HG03139 (cell line): ENCODE measurements around the gene MUC12.
"Not testable (repeated sequence)": the region's sequence is repeated elsewhere in the genome, so short reads cannot be mapped to it uniquely, and the experiment has no call there.

Experiments
- ATAC-seq: cut with Tn5 transposase; IDR thresholded peaks from one replicate; pipeline ENCODE4 v1.9.1; 2021; ENCODE audit not compliant: unreplicated experiment

Gene MUC12

GRCh38 chr7:100984241-100984918, 15.0 kb downstream of the MUC12 start:
- not testable (repeated sequence) for ATAC-seq

GRCh38 chr7:100985033-100985797, 15.8 kb downstream of the MUC12 start:
- ATAC-seq = not testable (repeated sequence)

- no peak for ATAC-seq
Measured at GRCh38 chr7:100991631-100992030, 22.3 kb downstream of the MUC12 start.

GRCh38 chr7:100992280-100992679, 22.9 kb downstream of the MUC12 start:
- not testable (repeated sequence) for ATAC-seq

- not testable (repeated sequence) for ATAC-seq
Measured at GRCh38 chr7:100994671-100995070, 25.3 kb downstream of the MUC12 start.

GRCh38 chr7:100998530-100998929, 29.2 kb downstream of the MUC12 start:
- ATAC-seq = not testable (repeated sequence)

GRCh38 chr7:100999334-100999733, 30.0 kb downstream of the MUC12 start:
- not testable (repeated sequence) for ATAC-seq

GRCh38 chr7:101000025-101000424, 30.7 kb downstream of the MUC12 start:
- ATAC-seq = not testable (repeated sequence)

GRCh38 chr7:101002333-101002732, 33.0 kb downstream of the MUC12 start:
- not testable (repeated sequence) for ATAC-seq

- ATAC-seq = not testable (repeated sequence)
Measured at GRCh38 chr7:101007361-101007760, 38.0 kb downstream of the MUC12 start.

- ATAC-seq = no peak
Measured at GRCh38 chr7:101009629-101010028, 40.3 kb downstream of the MUC12 start.

GRCh38 chr7:101012931-101013330, 43.6 kb downstream of the MUC12 start:
- no peak for ATAC-seq

- no peak for ATAC-seq
Measured at GRCh38 chr7:101015626-101016025, 46.3 kb downstream of the MUC12 start.

GRCh38 chr7:101017064-101017777, 47.9 kb downstream of the MUC12 start:
- peak; percentile 74 for ATAC-seq

- no peak for ATAC-seq
Measured at GRCh38 chr7:101018271-101019167, 49.2 kb downstream of the MUC12 start.

- no peak for ATAC-seq
Measured at GRCh38 chr7:101020444-101020843, 51.1 kb downstream of the MUC12 start.

- no peak for ATAC-seq
Measured at GRCh38 chr7:101021703-101022102, 52.3 kb downstream of the MUC12 start.

- no peak for ATAC-seq
Measured at GRCh38 chr7:101023839-101024238, 54.5 kb downstream of the MUC12 start.

GRCh38 chr7:101031082-101031481, 61.7 kb downstream of the MUC12 start:
- ATAC-seq = no peak

GRCh38 chr7:101035941-101036340, 66.6 kb downstream of the MUC12 start:
- no peak for ATAC-seq

GRCh38 chr7:101041283-101041682, 71.9 kb downstream of the MUC12 start:
- not testable (repeated sequence) for ATAC-seq
